HG03442 (cell line): ENCODE data around the gene PRRC1.
"Not testable (repeated sequence)": the region's sequence is repeated elsewhere in the genome, so short reads cannot be mapped to it uniquely, and the experiment has no call there.

Source experiments
- ATAC-seq: cut with Tn5 transposase; IDR thresholded peaks from one replicate; pipeline ENCODE4 v1.9.1; 2021; ENCODE audit warnings: mild to moderate bottlenecking, moderate library complexity; ENCODE audit not compliant: unreplicated experiment

Gene PRRC1

DNA sequence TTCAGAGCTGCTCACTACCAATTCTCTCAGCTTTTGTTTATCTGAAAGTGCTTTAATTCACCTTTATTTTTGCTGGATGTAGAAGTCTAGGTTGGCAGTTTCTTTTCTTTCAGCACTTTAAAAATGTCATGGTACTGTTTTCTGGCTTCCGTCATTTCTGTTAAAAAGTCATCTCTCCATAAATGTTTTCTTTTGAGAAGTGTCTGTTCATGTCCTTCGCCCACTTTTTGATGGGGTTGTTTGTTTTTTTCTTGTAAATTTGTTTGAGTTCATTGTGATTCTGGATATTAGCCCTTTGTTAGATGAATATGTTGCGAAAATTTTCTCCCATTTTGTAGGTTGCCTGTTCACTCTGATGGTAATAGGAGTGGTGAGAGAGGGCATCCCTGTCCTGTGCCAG is 23.1 kb downstream of the PRRC1 start:
- ATAC-seq, result not testable (repeated sequence)

DNA sequence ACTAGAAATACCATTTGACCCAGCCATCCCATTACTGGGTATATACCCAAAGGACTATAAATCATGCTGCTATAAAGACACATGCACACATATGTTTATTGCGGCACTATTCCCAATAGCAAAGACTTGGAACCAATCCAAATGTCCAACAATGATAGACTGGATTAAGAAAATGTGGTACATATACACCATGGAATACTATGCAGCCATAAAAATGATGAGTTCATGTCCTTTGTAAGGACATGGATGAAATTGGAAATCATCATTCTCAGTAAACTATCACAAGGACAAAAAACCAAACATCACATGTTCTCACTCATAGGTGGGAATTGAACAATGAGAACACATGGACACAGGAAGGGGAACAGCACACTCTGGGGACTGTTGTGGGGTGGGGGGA is 27.8 kb downstream of the PRRC1 start:
- not testable (repeated sequence) for ATAC-seq

DNA sequence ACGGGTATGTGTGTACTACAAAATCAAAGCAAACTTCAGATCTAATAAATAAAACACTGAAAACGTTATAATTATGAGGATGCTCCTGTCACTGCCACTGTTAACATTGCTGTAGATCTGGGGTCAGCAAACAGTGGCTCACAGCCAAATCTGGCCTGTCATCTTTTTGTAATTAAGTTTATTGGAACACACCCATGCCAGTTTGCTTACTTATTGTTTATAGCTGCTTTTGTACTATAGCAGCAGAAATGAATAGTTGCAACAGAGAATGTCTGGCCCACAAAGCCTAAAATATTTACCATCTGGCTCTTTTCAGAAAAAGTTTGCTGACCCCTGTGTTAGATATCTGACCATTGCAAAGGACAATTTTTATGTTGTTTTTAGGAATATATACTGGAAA is 32.1 kb downstream of the PRRC1 start:
- ATAC-seq, result no peak

DNA sequence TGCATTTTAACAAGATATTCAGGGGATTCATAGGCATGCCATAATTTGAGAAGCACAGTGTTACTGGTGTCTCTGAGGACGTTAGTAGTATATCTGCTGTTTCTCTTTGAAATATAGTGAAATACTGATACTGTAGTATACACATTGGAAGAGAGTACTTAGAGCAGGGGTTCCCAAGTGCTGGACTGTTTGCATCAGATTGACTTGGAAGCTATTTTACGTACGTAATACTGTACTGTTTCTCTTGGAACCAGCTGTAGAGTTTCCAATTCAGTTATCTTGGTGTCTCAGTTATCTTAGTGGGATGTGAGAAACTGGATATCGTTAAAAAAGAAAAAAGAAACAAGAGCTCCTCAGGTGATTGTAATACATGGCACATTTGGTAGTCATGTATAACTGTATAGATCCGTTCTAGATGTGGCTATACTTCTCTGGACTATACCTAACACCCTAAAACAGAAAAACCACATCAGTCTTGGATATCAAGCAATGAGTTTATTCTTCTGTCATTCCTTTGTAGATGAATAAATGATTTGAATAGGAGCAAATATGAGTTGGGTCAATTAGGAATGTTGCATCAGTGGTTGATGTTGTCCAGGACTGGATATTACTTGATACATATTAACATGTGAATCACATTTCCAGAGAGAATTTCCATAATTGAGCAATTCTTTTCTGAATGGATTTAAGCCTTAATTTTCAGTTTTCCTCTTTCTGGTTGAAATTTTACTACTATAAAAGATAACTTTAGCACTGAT is 33.4 kb downstream of the PRRC1 start:
- no peak for ATAC-seq

- ATAC-seq, result no peak
Measured at GRCh38 chr5:127551410-127552041, 34.1 kb downstream of the PRRC1 start.

GRCh38 chr5:127555826-127556225 is 38.4 kb downstream of the PRRC1 start:
- ATAC-seq, result no peak

DNA sequence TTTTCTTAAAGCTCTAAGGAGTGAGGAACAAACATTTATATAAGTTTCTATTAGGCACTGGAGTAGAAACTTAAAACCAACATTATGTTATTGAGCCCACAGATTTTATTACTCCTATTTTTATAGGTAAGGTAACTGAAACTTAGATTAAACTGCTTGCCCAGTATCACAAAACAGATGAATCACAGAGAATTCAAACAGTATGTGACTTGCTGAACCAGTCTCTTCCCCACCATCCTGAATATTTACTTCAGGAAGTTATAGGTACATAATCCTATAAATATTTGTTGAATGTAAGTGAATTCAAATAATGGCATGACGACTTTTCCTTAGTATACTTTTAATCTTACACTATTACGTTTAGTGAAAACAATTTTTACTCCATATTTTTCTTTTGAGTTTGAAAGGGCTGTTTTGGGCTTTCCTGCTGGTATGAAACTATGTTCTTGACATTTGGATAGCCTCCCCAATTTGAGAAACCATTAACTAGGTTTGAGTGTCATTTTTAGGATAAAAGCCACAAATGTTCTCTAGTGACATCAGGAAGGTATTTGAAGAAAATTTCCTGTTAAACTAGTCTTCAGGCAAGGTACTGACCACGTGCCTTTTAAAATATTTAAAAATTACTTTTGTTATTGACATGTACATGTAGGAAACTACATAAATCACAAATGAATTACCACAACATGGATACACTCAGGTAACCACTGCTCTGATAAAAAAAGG is 39.3 kb downstream of the PRRC1 start:
- no peak for ATAC-seq

- ATAC-seq, result no peak
Measured at GRCh38 chr5:127558273-127558672, 40.8 kb downstream of the PRRC1 start.

GRCh38 chr5:127561254-127561653 is 43.8 kb downstream of the PRRC1 start:
- ATAC-seq, result no peak

GRCh38 chr5:127562252-127562651 is 44.8 kb downstream of the PRRC1 start:
- no peak for ATAC-seq

DNA sequence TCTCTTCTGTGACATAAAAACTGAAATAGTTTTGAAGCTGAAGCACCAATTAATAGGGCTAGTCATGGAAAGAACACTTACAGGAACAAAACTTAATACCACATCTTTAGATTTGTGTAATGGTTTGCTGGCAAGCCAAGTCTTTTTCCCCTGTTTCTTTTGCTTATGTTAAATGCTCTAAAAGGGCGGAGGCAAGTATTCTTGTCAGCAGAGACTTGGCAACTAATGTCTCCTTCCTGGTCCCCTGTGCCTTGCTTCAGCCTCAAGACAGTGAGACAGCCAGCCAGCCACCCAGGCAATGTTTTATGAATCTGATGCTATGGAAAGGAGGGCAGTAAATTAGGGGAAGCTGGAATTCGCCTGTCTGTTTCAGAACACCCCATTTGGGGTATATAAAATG is 45.7 kb downstream of the PRRC1 start:
- ATAC-seq, result no peak

GRCh38 chr5:127564002-127564769 is 46.7 kb downstream of the PRRC1 start:
- peak; percentile 48 for ATAC-seq

DNA sequence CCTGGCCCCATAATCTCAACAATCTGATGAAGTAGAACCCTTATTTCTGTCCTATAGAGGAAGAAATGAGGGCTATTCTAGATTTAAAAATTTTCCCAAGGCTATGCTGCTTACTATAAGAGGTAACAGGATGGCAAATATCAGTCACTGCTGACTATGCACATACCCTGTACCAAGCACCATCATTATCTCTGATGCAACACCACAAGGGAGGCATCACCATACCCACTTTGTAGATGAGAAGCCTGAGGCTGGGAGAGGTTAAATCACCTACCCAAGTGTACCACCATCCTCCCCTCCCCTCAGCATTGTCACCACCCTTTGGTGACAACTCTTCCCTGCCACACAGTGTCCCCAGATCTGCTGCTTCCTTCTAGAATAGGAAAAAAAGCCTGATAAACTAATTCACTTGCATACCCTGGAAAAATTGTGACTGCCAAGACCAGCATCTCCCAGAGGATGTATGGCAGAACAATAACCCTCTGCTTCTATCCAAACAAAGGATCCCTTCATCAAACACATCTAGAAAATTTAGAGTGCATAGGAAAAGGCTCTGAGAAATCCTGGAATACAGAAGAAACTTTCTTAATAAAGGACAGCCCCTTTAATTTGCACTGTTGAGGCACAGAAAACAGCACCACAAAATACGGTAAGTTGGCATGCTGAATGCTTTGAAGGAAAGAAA is 48.3 kb downstream of the PRRC1 start:
- ATAC-seq, result no peak

- ATAC-seq, result peak; percentile 81
Measured at GRCh38 chr5:127567026-127567768, 49.8 kb downstream of the PRRC1 start.

GRCh38 chr5:127568166-127568565 is 50.7 kb downstream of the PRRC1 start:
- no peak for ATAC-seq

GRCh38 chr5:127569471-127569870 is 52.0 kb downstream of the PRRC1 start:
- ATAC-seq, result not testable (repeated sequence)

DNA sequence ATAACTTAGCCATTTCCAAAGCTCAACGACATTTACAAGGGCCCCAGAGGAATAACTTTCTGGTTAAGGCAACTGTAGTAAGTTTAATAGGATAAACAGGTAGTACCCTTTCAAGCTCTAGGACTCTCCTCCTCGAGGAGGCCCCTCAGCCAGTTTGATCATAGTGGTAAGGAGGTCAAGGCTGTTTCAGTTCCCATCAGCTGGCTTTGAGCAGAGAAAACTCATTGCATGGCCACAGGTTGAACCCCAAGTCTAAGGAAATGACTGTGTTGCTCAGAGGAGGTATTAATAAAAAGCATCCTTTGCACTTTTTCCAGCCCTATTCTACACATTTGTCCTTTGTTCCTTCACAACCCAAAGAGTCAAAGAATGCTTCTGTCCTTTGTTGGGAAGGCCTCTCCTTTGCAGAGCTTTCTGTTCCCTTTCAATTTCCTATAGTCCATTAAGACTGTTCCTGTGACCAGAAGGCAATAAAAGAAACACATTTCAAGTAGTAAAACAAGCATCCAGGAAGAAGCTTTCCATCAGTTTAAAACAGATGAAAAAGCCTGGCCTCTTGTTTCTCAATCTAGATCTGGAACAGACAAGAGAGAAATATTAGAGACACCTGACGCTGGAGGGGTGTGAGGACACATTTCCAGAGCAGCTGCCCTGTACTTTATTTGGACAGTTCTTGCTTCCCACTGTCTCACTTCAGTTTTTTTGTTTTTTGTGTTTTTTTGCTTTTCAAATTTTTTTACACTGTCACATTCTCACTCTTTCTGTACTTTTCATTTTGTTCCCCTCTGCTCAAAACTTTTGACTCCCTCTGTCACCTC is 54.1 kb downstream of the PRRC1 start:
- ATAC-seq, result peak; percentile 69

DNA sequence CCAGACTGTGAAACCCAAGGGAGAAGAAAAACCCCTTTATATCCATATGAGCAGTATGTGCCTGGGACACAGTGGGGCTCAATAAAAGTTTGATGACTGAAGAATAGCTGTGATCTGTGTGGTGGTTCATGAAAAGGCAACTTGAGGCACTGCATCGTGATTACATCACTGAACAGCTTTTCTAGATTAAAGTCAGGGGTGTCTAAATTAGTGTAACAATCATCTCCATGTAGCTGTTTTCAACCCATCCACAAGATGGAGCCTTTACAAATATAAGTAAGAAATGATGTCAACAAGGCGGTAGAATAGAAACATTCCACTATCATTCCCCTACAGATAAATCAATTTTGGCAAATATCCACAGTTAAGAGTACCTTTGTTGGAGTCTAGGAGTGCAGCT is 55.5 kb downstream of the PRRC1 start:
- ATAC-seq, result no peak
